Endothelial cell of umbilical vein (primary cell): ENCODE measurements around the gene SLC5A4. TPM values are rescaled to one million over a fixed set of nuclear protein-coding genes. Genes with fewer than 3 reads are reported as not detected.

Experiments
- BruUV-seq: library from RNA; stranded (reverse); fragments of 400-500 nt; replicated peaks from 2 replicates; lab custom pipeline; 2021; lab: Mats Ljungman, UMichigan
- CTCF ChIA-PET: fragments of 300-600, 350-600 bp; sonication (Branson Sonifier 250); formaldehyde crosslinking; loops from one replicate; lab custom pipeline; 2021; ENCODE audit warnings: antibody characterized with exemption, inconsistent platforms; lab: Charles Lee
- POLR2A ChIA-PET: fragments of 300-600, 350-600 bp; sonication (Branson Sonifier 250); formaldehyde crosslinking; loops from one replicate; lab custom pipeline; 2021; ENCODE audit warnings: antibody characterized with exemption, inconsistent platforms; lab: Charles Lee
- DNase-seq: peaks from one replicate; pipeline ENCODE4 v3.0.0-alpha.2; 2011; ENCODE audit warnings: low read depth, low spot score
- FAIRE-seq: peaks from 2 replicates; lab custom pipeline; 2011; peaks lifted over from hg19 to GRCh38; lab: Jason Lieb, UNC
- H2AFZ ChIP-seq: 2 replicates; pipeline ENCODE4 v1.6.0; 2012; ENCODE audit warnings: low read depth, low read length, control low read depth, inconsistent platforms
- H3K27ac ChIP-seq: 2 replicates; pipeline ENCODE4 v1.5.1; 2011; ENCODE audit warnings: low read depth, mild to moderate bottlenecking, control low read depth, low read length, moderate library complexity; ENCODE audit not compliant: insufficient read depth
- H3K27me3 ChIP-seq, 2 experiments: 2 replicates each; pipeline versions ENCODE4 v1.6.0 to v1.6.1; 2011; ENCODE audit warnings: low read length in 2 of 2, mixed read lengths in 1 of 2; ENCODE audit not compliant: control insufficient read depth in 2 of 2, insufficient read depth in 2 of 2
- H3K36me3 ChIP-seq, 2 experiments: 2 replicates in 1 of 2; 3 replicates in 1 of 2; pipeline ENCODE4 v1.5.1; 2011; ENCODE audit warnings: low read length in 2 of 2, mild to moderate bottlenecking in 1 of 2, moderate library complexity in 1 of 2; ENCODE audit not compliant: control insufficient read depth in 2 of 2, insufficient read depth in 2 of 2; ENCODE audit errors: extremely low read depth in 1 of 2
- H3K4me1 ChIP-seq: 3 replicates; pipeline ENCODE4 v1.5.1; 2011; ENCODE audit warnings: mild to moderate bottlenecking, low read length; ENCODE audit not compliant: control insufficient read depth, insufficient read depth; ENCODE audit errors: extremely low read depth
- H3K4me2 ChIP-seq: 2 replicates; pipeline ENCODE4 v1.6.1; 2011; ENCODE audit warnings: low read length, control low read depth, mixed read lengths; ENCODE audit not compliant: insufficient read depth
- H3K4me3 ChIP-seq, 3 experiments: fragments of 200-600 bp in 1 of 3; sonication (generic), shearing (Covaris generic) in 1 of 3; replicated peaks in 1 of 3; 2 replicates each; pipeline ENCODE4 v1.5.1; 2011 to 2016; ENCODE audit warnings: control low read depth in 3 of 3, low read length in 3 of 3, mild to moderate bottlenecking in 2 of 3, inconsistent platforms in 1 of 3, low read depth in 1 of 3, moderate library complexity in 1 of 3; ENCODE audit not compliant: insufficient read depth in 1 of 3
- H3K79me2 ChIP-seq: 2 replicates; pipeline ENCODE4 v1.6.0; 2012; ENCODE audit warnings: low read length, inconsistent platforms; ENCODE audit not compliant: control insufficient read depth, insufficient read depth
- H3K9ac ChIP-seq: replicated peaks from 2 replicates; pipeline ENCODE3; 2011; ENCODE audit warnings: low read length, control low read depth; ENCODE audit not compliant: insufficient read depth; ENCODE audit errors: extremely low read depth
- H3K9me1 ChIP-seq: replicated peaks from 3 replicates; pipeline ENCODE4 v1.6.0; 2011; ENCODE audit warnings: mild to moderate bottlenecking, low read length; ENCODE audit not compliant: control insufficient read depth, insufficient read depth; ENCODE audit errors: extremely low read depth
- H3K9me3 ChIP-seq: replicated peaks from 2 replicates; pipeline ENCODE4 v1.5.1; 2012; ENCODE audit warnings: low read length, inconsistent platforms; ENCODE audit not compliant: control insufficient read depth, insufficient read depth
- H4K20me1 ChIP-seq: replicated peaks from 2 replicates; pipeline ENCODE3; 2011; ENCODE audit warnings: mild to moderate bottlenecking, low read length; ENCODE audit not compliant: control insufficient read depth, insufficient read depth; ENCODE audit errors: extremely low read depth
- EZH2 ChIP-seq: IDR thresholded peaks from 2 replicates; pipeline ENCODE4 v1.6.1; 2012; ENCODE audit warnings: borderline replicate concordance, low read depth, mild to moderate bottlenecking, moderate library complexity, low read length, inconsistent platforms; ENCODE audit not compliant: severe bottlenecking
- FOS ChIP-seq: IDR thresholded peaks from 2 replicates; pipeline ENCODE4 v1.6.1; 2011; ENCODE audit warnings: mild to moderate bottlenecking, low read length, moderate library complexity, borderline replicate concordance; ENCODE audit not compliant: insufficient read depth
- GATA2 ChIP-seq: IDR thresholded peaks from 2 replicates; pipeline ENCODE4 v1.7.0; 2011; ENCODE audit warnings: low read depth, mild to moderate bottlenecking, moderate library complexity, mixed read lengths, low read length; ENCODE audit not compliant: insufficient read length, insufficient read depth
- JUN ChIP-seq: IDR thresholded peaks from 2 replicates; pipeline ENCODE4 v1.6.1; 2011; ENCODE audit warnings: borderline replicate concordance, low read depth; ENCODE audit not compliant: insufficient read length, insufficient read depth
- MYC ChIP-seq: IDR thresholded peaks from one replicate; pipeline ENCODE4 v1.6.1; 2011; ENCODE audit warnings: mild to moderate bottlenecking, low read depth, low read length
- POLR2A ChIP-seq: IDR thresholded peaks from 2 replicates; pipeline ENCODE4 v1.6.1; 2012; ENCODE audit warnings: low read depth, mild to moderate bottlenecking, control low read depth, low read length
- POLR2AphosphoS5 ChIP-seq: IDR thresholded peaks from 2 replicates; pipeline ENCODE4 v1.6.1; 2012; ENCODE audit warnings: low read depth, mild to moderate bottlenecking, control low read depth, low read length, moderate library complexity; ENCODE audit not compliant: insufficient read depth
- dilution Hi-C: fragments of 300-500 bp; cut with MboI; formaldehyde crosslinking; loops from one replicate; pipeline ENCODE4 v1.15.0; 2019; ENCODE audit warnings: low sequenced_read_pairs; ENCODE audit not compliant: extremely low pct_ligation_motif_present
- intact Hi-C: fragments of 100-400 bp; cut with micrococcal nuclease; formaldehyde crosslinking; loops from one replicate; pipeline ENCODE4 v1.10.0; 2022
- polyA plus RNA-seq, 4 experiments: library from polyadenylated mRNA; depleted of rRNA in 3 of 4; stranded (reverse) in 3 of 4; unstranded in 1 of 4; fragments of >200 nt; gene quantifications; 2 replicates each; pipeline versions ENCODE4 v1.2.1 to v1.2.3, GENCODE V29; 2011 to 2012; ENCODE audit warnings: missing spikeins in 1 of 4
- total RNA-seq: library from RNA; stranded (reverse); gene quantifications from 2 replicates; pipeline ENCODE4 v1.2.3, GENCODE V29; 2021
- TF ChIP-seq, protein P1 (sequence below): IDR thresholded peaks from 2 replicates; pipeline ENCODE4 v1.6.1; 2011; ENCODE audit not compliant: insufficient read depth, insufficient read length
- TF ChIP-seq, protein P2 (sequence below), 2 donors: IDR thresholded peaks; 1 replicate in 1 of 2; 2 replicates in 1 of 2; pipeline ENCODE4 v1.5.1; 2011; ENCODE audit warnings: low read length in 2 of 2, mild to moderate bottlenecking in 2 of 2, moderate library complexity in 2 of 2, control low read depth in 1 of 2, inconsistent platforms in 1 of 2, low read depth in 1 of 2; ENCODE audit not compliant: insufficient read depth in 1 of 2; ENCODE audit errors: extremely low read depth in 1 of 2

SLC5A4 gene
- total and polyA plus RNA-seq, 2 donors (not counting 3 experiments of a cell fraction or from before 2014, with no cell fraction given), result 1.5 to 2.8 TPM

DNA sequence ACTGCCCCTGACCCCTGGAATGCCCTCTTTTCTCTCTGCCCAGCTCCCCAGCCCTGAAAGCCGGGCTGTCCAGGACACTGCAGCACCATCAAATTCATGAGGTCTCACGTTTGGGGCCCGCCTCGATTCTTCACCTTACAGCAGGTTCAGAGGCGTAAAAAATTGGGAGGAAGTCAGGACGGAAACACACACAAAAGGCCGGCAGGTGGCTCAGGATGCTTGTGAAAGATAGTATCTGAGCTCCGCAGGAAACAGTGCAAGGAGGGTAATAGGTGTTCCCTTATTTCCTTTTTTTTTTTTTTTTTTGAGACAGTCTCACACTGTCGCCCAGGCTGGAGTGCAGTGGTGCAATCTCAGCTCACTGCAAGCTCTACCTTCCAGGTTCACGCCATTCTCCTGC is 54.4 kb downstream of the SLC5A4 start:
- Histone ChIP-seq H3K9me3 (no peaks in the 10 kb centered on the region), H3K79me2 (no peaks in the 10 kb centered on the region), H3K4me3 (no peak overlapping the region), H3K4me1 (no peaks in the 10 kb centered on the region), H4K20me1 (no peaks in the 10 kb centered on the region), H3K27me3 (peaks cover 8 to 22% of the 10 kb centered on the region in 2 experiments), H3K9ac (no peak overlapping the region), H3K27ac (no peak overlapping the region), H2AFZ (no peak overlapping the region), H3K36me3 (no peaks in the 10 kb centered on the region), H3K9me1 (no peaks in the 10 kb centered on the region), H3K4me2 (no peak overlapping the region)
- BruUV-seq, result no TSS peak
- ChIA-PET CTCF (interaction anchor here (1.0 to 4.1 kb wide), 4 partner anchors 66 to 231 kb away, joined by 3 to 29 read pairs (median 4); no protein-coding TSS in a partner anchor), POLR2A (no interaction called here)
- FAIRE-seq, result no peak
- dilution Hi-C loops, result no loop called here
- intact Hi-C loops, result no loop called here
- TF ChIP-seq EZH2 (no peak), POLR2AphosphoS5 (no peak), GATA2 (no peak), POLR2A (no peak), JUN (no peak), MYC (no peak), FOS (no peak)
- TF ChIP-seq, protein P1, sequence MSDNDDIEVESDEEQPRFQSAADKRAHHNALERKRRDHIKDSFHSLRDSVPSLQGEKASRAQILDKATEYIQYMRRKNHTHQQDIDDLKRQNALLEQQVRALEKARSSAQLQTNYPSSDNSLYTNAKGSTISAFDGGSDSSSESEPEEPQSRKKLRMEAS, result no peak
- TF ChIP-seq, protein P2, sequence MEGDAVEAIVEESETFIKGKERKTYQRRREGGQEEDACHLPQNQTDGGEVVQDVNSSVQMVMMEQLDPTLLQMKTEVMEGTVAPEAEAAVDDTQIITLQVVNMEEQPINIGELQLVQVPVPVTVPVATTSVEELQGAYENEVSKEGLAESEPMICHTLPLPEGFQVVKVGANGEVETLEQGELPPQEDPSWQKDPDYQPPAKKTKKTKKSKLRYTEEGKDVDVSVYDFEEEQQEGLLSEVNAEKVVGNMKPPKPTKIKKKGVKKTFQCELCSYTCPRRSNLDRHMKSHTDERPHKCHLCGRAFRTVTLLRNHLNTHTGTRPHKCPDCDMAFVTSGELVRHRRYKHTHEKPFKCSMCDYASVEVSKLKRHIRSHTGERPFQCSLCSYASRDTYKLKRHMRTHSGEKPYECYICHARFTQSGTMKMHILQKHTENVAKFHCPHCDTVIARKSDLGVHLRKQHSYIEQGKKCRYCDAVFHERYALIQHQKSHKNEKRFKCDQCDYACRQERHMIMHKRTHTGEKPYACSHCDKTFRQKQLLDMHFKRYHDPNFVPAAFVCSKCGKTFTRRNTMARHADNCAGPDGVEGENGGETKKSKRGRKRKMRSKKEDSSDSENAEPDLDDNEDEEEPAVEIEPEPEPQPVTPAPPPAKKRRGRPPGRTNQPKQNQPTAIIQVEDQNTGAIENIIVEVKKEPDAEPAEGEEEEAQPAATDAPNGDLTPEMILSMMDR (IDR thresholded peaks at IDR 0.05; ENCODE audit: extremely low read depth in 1 of 2, insufficient read depth in 1 of 2, low read depth in 1 of 2, low read length in 2 of 2), result no peak
- DNase-seq, result no peak
